NT2/D1 (cell line): ENCODE results near the gene ERGIC1.

ENCODE experiments used
- SUZ12 ChIP-seq: IDR thresholded peaks from 2 replicates; pipeline ENCODE4 v1.6.1; 2011; ENCODE audit not compliant: insufficient read length, insufficient read depth; ENCODE audit errors: extremely low read depth
- YY1 ChIP-seq: IDR thresholded peaks from 2 replicates; pipeline ENCODE4 v1.6.1; 2011; ENCODE audit not compliant: insufficient read length, insufficient read depth
- ZNF274 ChIP-seq: IDR thresholded peaks from 2 replicates; pipeline ENCODE4 v1.6.1; 2011; ENCODE audit warnings: mild to moderate bottlenecking, low read depth, low read length

- no peak for TF ChIP-seq YY1
- TF ChIP-seq ZNF274, result no peak
- no peak for TF ChIP-seq SUZ12
Measured at GRCh38 chr5:172981931-172982330, 147.9 kb downstream of the ERGIC1 start.
